ENCODE data around the gene ZNF385B. TPM values are rescaled to one million over a fixed set of nuclear protein-coding genes. Genes with fewer than 3 reads are reported as not detected.

Gene ZNF385B
- total and polyA plus RNA-seq, 4 donors, result 3.0 to 7.2 (median 3.9) TPM

DNA sequence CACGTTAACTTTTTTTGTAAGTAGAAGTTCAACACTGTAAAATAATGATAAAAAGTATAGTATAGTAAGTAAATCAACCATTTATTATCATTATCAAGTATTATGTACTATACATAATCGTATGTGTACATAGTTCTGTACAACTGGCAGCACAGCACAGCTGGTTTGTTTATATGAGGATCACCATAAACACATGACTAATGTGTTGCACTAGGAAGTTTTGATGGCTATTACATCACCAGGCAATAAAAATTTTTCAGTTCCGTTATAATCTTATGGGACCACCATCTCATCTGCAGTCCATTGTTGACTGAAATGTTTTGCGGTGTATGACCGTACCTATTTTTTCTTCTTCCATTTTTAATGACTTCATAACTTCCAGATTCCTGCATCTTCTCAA is 39.2 kb upstream of the ZNF385B start:
- DNase-seq (ENCODE audit: low spot score), result no peak
- H3K36me3 ChIP-seq (ENCODE audit: control insufficient read depth in 4 of 4, insufficient read depth in 3 of 4, low read depth in 1 of 4, low read length in 3 of 4), result no peaks in the 10 kb centered on the region
- H3K27ac ChIP-seq (ENCODE audit: low read depth in 1 of 2, low read length in 2 of 2), result no peak overlapping the region
- no peaks in the 10 kb centered on the region for H3K4me1 ChIP-seq (ENCODE audit: control insufficient read depth in 4 of 4, insufficient read depth in 4 of 4, low read length in 3 of 4)
- no peaks in the 10 kb centered on the region for H3K9me3 ChIP-seq (ENCODE audit: control insufficient read depth in 4 of 4, low read length in 3 of 4)
- TF ChIP-seq NR2F2 (IDR thresholded peaks at IDR 0.05) (no peak), HNF4A (conservative IDR thresholded peaks at IDR 0.05) (no peak), JUND (IDR thresholded peaks at IDR 0.05) (no peak), GABPA (IDR thresholded peaks at IDR 0.05 in 1 of 2, conservative IDR thresholded peaks at IDR 0.05 in 1 of 2) (no peak), TAF1 (conservative IDR thresholded peaks at IDR 0.05) (no peak), CTCF (IDR thresholded peaks at IDR 0.05; ENCODE audit: low read depth, low read length, missing input control) (no peak), SP1 (IDR thresholded peaks at IDR 0.05) (no peak), HNF4G (IDR thresholded peaks at IDR 0.05) (no peak), RXRA (IDR thresholded peaks at IDR 0.05) (no peak), FOXA1 (IDR thresholded peaks at IDR 0.05) (no peak), FOXA2 (IDR thresholded peaks at IDR 0.05) (no peak), RAD21 (IDR thresholded peaks at IDR 0.05) (no peak)
- TF ChIP-seq, protein P1, sequence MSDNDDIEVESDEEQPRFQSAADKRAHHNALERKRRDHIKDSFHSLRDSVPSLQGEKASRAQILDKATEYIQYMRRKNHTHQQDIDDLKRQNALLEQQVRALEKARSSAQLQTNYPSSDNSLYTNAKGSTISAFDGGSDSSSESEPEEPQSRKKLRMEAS (IDR thresholded peaks at IDR 0.05), result no peak
- TF ChIP-seq, protein P2, sequence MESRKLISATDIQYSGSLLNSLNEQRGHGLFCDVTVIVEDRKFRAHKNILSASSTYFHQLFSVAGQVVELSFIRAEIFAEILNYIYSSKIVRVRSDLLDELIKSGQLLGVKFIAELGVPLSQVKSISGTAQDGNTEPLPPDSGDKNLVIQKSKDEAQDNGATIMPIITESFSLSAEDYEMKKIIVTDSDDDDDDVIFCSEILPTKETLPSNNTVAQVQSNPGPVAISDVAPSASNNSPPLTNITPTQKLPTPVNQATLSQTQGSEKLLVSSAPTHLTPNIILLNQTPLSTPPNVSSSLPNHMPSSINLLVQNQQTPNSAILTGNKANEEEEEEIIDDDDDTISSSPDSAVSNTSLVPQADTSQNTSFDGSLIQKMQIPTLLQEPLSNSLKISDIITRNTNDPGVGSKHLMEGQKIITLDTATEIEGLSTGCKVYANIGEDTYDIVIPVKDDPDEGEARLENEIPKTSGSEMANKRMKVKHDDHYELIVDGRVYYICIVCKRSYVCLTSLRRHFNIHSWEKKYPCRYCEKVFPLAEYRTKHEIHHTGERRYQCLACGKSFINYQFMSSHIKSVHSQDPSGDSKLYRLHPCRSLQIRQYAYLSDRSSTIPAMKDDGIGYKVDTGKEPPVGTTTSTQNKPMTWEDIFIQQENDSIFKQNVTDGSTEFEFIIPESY (IDR thresholded peaks at IDR 0.05), result no peak
- TF ChIP-seq, protein P3, sequence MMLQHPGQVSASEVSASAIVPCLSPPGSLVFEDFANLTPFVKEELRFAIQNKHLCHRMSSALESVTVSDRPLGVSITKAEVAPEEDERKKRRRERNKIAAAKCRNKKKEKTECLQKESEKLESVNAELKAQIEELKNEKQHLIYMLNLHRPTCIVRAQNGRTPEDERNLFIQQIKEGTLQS (IDR thresholded peaks at IDR 0.05), result no peak
- 86% methylated on average over 5 of the region's 5 CpGs for WGBS
- no peak overlapping the region for H3K9ac ChIP-seq (ENCODE audit: low read depth in 1 of 2, low read length in 2 of 2)
- no peak overlapping the region for H3K4me3 ChIP-seq (ENCODE audit: low read depth in 1 of 3, low read length in 3 of 3)
- H3K27me3 ChIP-seq (ENCODE audit: control insufficient read depth in 4 of 4, insufficient read depth in 4 of 4, low read length in 3 of 4), result no peaks in the 10 kb centered on the region

DNA sequence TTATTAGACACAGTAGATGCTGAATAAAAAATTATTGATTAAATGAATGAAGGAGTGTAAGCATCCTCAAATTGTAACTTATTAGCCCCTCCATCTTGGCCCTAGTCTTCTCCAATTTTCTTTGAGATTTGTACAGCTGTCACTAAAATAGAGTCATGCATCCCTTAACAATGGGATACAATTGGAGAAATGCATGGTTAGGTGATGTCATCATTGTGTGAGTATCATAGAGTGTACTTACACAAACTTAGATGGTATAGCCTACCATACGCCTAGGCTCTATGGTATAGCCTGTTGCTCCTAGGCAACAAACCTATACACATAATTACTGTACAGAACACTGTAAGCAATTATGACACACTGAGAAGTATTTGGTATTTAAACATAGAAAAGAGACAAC is 38.3 kb upstream of the ZNF385B start:
- no peak for DNase-seq (ENCODE audit: low spot score)
- H3K4me3 ChIP-seq (ENCODE audit: low read depth in 1 of 3, low read length in 3 of 3), result no peak overlapping the region
- H3K9me3 ChIP-seq (ENCODE audit: control insufficient read depth in 4 of 4, low read length in 3 of 4), result no peaks in the 10 kb centered on the region
- no peak overlapping the region for H3K27ac ChIP-seq (ENCODE audit: low read depth in 1 of 2, low read length in 2 of 2)
- no peaks in the 10 kb centered on the region for H3K4me1 ChIP-seq (ENCODE audit: control insufficient read depth in 4 of 4, insufficient read depth in 4 of 4, low read length in 3 of 4)
- H3K9ac ChIP-seq (ENCODE audit: low read depth in 1 of 2, low read length in 2 of 2), result no peak overlapping the region
- no peaks in the 10 kb centered on the region for H3K36me3 ChIP-seq (ENCODE audit: control insufficient read depth in 4 of 4, insufficient read depth in 3 of 4, low read depth in 1 of 4, low read length in 3 of 4)
- TF ChIP-seq REST (IDR thresholded peaks at IDR 0.05) (no peak), GABPA (IDR thresholded peaks at IDR 0.05 in 1 of 2, conservative IDR thresholded peaks at IDR 0.05 in 1 of 2) (no peak), HNF4A (conservative IDR thresholded peaks at IDR 0.05) (no peak), FOXA2 (IDR thresholded peaks at IDR 0.05) (no peak), TAF1 (conservative IDR thresholded peaks at IDR 0.05) (no peak), FOXA1 (IDR thresholded peaks at IDR 0.05) (no peak), SP1 (IDR thresholded peaks at IDR 0.05) (no peak), HNF4G (IDR thresholded peaks at IDR 0.05) (no peak), RAD21 (IDR thresholded peaks at IDR 0.05) (no peak), YY1 (IDR thresholded peaks at IDR 0.05) (no peak)
- TF ChIP-seq, protein P2 (IDR thresholded peaks at IDR 0.05), result no peak
- TF ChIP-seq, protein P1 (IDR thresholded peaks at IDR 0.05), result no peak
- H3K27me3 ChIP-seq (ENCODE audit: control insufficient read depth in 4 of 4, insufficient read depth in 4 of 4, low read length in 3 of 4), result no peaks in the 10 kb centered on the region
- WGBS, result 94% methylated on average over 1 of the region's 1 CpG
